Endothelial cell of umbilical vein (primary cell): Measurements from ENCODE around the gene YTHDC1. TPM values are rescaled to one million over a fixed set of nuclear protein-coding genes. Genes with fewer than 3 reads are reported as not detected.

ENCODE experiments used
- BruUV-seq: library from RNA; stranded (reverse); fragments of 400-500 nt; replicated peaks from 2 replicates; lab custom pipeline; 2021; lab: Mats Ljungman, UMichigan
- CTCF ChIA-PET: fragments of 300-600, 350-600 bp; sonication (Branson Sonifier 250); formaldehyde crosslinking; loops from one replicate; lab custom pipeline; 2021; ENCODE audit warnings: antibody characterized with exemption, inconsistent platforms; lab: Charles Lee
- POLR2A ChIA-PET: fragments of 300-600, 350-600 bp; sonication (Branson Sonifier 250); formaldehyde crosslinking; loops from one replicate; lab custom pipeline; 2021; ENCODE audit warnings: antibody characterized with exemption, inconsistent platforms; lab: Charles Lee
- DNase-seq: peaks from one replicate; pipeline ENCODE4 v3.0.0-alpha.2; 2011; ENCODE audit warnings: low read depth, low spot score
- FAIRE-seq: peaks from 2 replicates; lab custom pipeline; 2011; peaks lifted over from hg19 to GRCh38; lab: Jason Lieb, UNC
- H2AFZ ChIP-seq: 2 replicates; pipeline ENCODE4 v1.6.0; 2012; ENCODE audit warnings: low read depth, low read length, control low read depth, inconsistent platforms
- H3K27ac ChIP-seq: 2 replicates; pipeline ENCODE4 v1.5.1; 2011; ENCODE audit warnings: low read depth, mild to moderate bottlenecking, control low read depth, low read length, moderate library complexity; ENCODE audit not compliant: insufficient read depth
- H3K27me3 ChIP-seq, 2 experiments: 2 replicates each; pipeline versions ENCODE4 v1.6.0 to v1.6.1; 2011; ENCODE audit warnings: low read length in 2 of 2, mixed read lengths in 1 of 2; ENCODE audit not compliant: control insufficient read depth in 2 of 2, insufficient read depth in 2 of 2
- H3K36me3 ChIP-seq, 2 experiments: 2 replicates in 1 of 2; 3 replicates in 1 of 2; pipeline ENCODE4 v1.5.1; 2011; ENCODE audit warnings: low read length in 2 of 2, mild to moderate bottlenecking in 1 of 2, moderate library complexity in 1 of 2; ENCODE audit not compliant: control insufficient read depth in 2 of 2, insufficient read depth in 2 of 2; ENCODE audit errors: extremely low read depth in 1 of 2
- H3K4me1 ChIP-seq: 3 replicates; pipeline ENCODE4 v1.5.1; 2011; ENCODE audit warnings: mild to moderate bottlenecking, low read length; ENCODE audit not compliant: control insufficient read depth, insufficient read depth; ENCODE audit errors: extremely low read depth
- H3K4me2 ChIP-seq: 2 replicates; pipeline ENCODE4 v1.6.1; 2011; ENCODE audit warnings: low read length, control low read depth, mixed read lengths; ENCODE audit not compliant: insufficient read depth
- H3K4me3 ChIP-seq, 3 experiments: fragments of 200-600 bp in 1 of 3; sonication (generic), shearing (Covaris generic) in 1 of 3; replicated peaks in 1 of 3; 2 replicates each; pipeline ENCODE4 v1.5.1; 2011 to 2016; ENCODE audit warnings: control low read depth in 3 of 3, low read length in 3 of 3, mild to moderate bottlenecking in 2 of 3, inconsistent platforms in 1 of 3, low read depth in 1 of 3, moderate library complexity in 1 of 3; ENCODE audit not compliant: insufficient read depth in 1 of 3
- H3K79me2 ChIP-seq: 2 replicates; pipeline ENCODE4 v1.6.0; 2012; ENCODE audit warnings: low read length, inconsistent platforms; ENCODE audit not compliant: control insufficient read depth, insufficient read depth
- H3K9ac ChIP-seq: replicated peaks from 2 replicates; pipeline ENCODE3; 2011; ENCODE audit warnings: low read length, control low read depth; ENCODE audit not compliant: insufficient read depth; ENCODE audit errors: extremely low read depth
- H3K9me1 ChIP-seq: replicated peaks from 3 replicates; pipeline ENCODE4 v1.6.0; 2011; ENCODE audit warnings: mild to moderate bottlenecking, low read length; ENCODE audit not compliant: control insufficient read depth, insufficient read depth; ENCODE audit errors: extremely low read depth
- H3K9me3 ChIP-seq: replicated peaks from 2 replicates; pipeline ENCODE4 v1.5.1; 2012; ENCODE audit warnings: low read length, inconsistent platforms; ENCODE audit not compliant: control insufficient read depth, insufficient read depth
- H4K20me1 ChIP-seq: replicated peaks from 2 replicates; pipeline ENCODE3; 2011; ENCODE audit warnings: mild to moderate bottlenecking, low read length; ENCODE audit not compliant: control insufficient read depth, insufficient read depth; ENCODE audit errors: extremely low read depth
- CTCF ChIP-seq, 2 donors: IDR thresholded peaks; 1 replicate in 1 of 2; 2 replicates in 1 of 2; pipeline ENCODE4 v1.5.1; 2011; ENCODE audit warnings: low read length in 2 of 2, mild to moderate bottlenecking in 2 of 2, moderate library complexity in 2 of 2, control low read depth in 1 of 2, inconsistent platforms in 1 of 2, low read depth in 1 of 2; ENCODE audit not compliant: insufficient read depth in 1 of 2; ENCODE audit errors: extremely low read depth in 1 of 2
- EZH2 ChIP-seq: IDR thresholded peaks from 2 replicates; pipeline ENCODE4 v1.6.1; 2012; ENCODE audit warnings: borderline replicate concordance, low read depth, mild to moderate bottlenecking, moderate library complexity, low read length, inconsistent platforms; ENCODE audit not compliant: severe bottlenecking
- FOS ChIP-seq: IDR thresholded peaks from 2 replicates; pipeline ENCODE4 v1.6.1; 2011; ENCODE audit warnings: mild to moderate bottlenecking, low read length, moderate library complexity, borderline replicate concordance; ENCODE audit not compliant: insufficient read depth
- GATA2 ChIP-seq: IDR thresholded peaks from 2 replicates; pipeline ENCODE4 v1.7.0; 2011; ENCODE audit warnings: low read depth, mild to moderate bottlenecking, moderate library complexity, mixed read lengths, low read length; ENCODE audit not compliant: insufficient read length, insufficient read depth
- JUN ChIP-seq: IDR thresholded peaks from 2 replicates; pipeline ENCODE4 v1.6.1; 2011; ENCODE audit warnings: borderline replicate concordance, low read depth; ENCODE audit not compliant: insufficient read length, insufficient read depth
- MAX ChIP-seq: IDR thresholded peaks from 2 replicates; pipeline ENCODE4 v1.6.1; 2011; ENCODE audit not compliant: insufficient read depth, insufficient read length
- MYC ChIP-seq: IDR thresholded peaks from one replicate; pipeline ENCODE4 v1.6.1; 2011; ENCODE audit warnings: mild to moderate bottlenecking, low read depth, low read length
- POLR2A ChIP-seq: IDR thresholded peaks from 2 replicates; pipeline ENCODE4 v1.6.1; 2012; ENCODE audit warnings: low read depth, mild to moderate bottlenecking, control low read depth, low read length
- POLR2AphosphoS5 ChIP-seq: IDR thresholded peaks from 2 replicates; pipeline ENCODE4 v1.6.1; 2012; ENCODE audit warnings: low read depth, mild to moderate bottlenecking, control low read depth, low read length, moderate library complexity; ENCODE audit not compliant: insufficient read depth
- dilution Hi-C: fragments of 300-500 bp; cut with MboI; formaldehyde crosslinking; loops from one replicate; pipeline ENCODE4 v1.15.0; 2019; ENCODE audit warnings: low sequenced_read_pairs; ENCODE audit not compliant: extremely low pct_ligation_motif_present
- intact Hi-C: fragments of 100-400 bp; cut with micrococcal nuclease; formaldehyde crosslinking; loops from one replicate; pipeline ENCODE4 v1.10.0; 2022
- polyA plus RNA-seq, 4 experiments: library from polyadenylated mRNA; depleted of rRNA in 3 of 4; stranded (reverse) in 3 of 4; unstranded in 1 of 4; fragments of >200 nt; gene quantifications; 2 replicates each; pipeline versions ENCODE4 v1.2.1 to v1.2.3, GENCODE V29; 2011 to 2012; ENCODE audit warnings: missing spikeins in 1 of 4
- total RNA-seq: library from RNA; stranded (reverse); gene quantifications from 2 replicates; pipeline ENCODE4 v1.2.3, GENCODE V29; 2021

The YTHDC1 gene
- total and polyA plus RNA-seq, 2 donors (not counting 3 experiments of a cell fraction or from before 2014, with no cell fraction given) = 17.8 to 60.4 TPM

GRCh38 chr4:68368691-68369131 lies 18.8 kb upstream of the YTHDC1 start:
- FAIRE-seq (no peak), DNase-seq (no peak)
- dilution Hi-C loops = no loop called here
- Histone ChIP-seq H3K9me1 (no peaks in the 10 kb centered on the region), H3K27me3 (no peaks in the 10 kb centered on the region), H3K4me3 (no peak overlapping the region), H3K27ac (no peak overlapping the region), H3K9ac (no peak overlapping the region), H3K79me2 (no peaks in the 10 kb centered on the region), H3K4me1 (no peaks in the 10 kb centered on the region), H4K20me1 (no peaks in the 10 kb centered on the region), H3K4me2 (no peak overlapping the region), H3K9me3 (no peaks in the 10 kb centered on the region), H2AFZ (no peak overlapping the region), H3K36me3 (no peaks in the 10 kb centered on the region)
- ChIA-PET POLR2A (no interaction called here), CTCF (interaction anchor here (0.8 to 0.9 kb wide), 2 partner anchors 17 to 97 kb away, joined by 3 read pairs; no protein-coding TSS in a partner anchor)
- TF ChIP-seq POLR2AphosphoS5 = no peak
- TF ChIP-seq MAX = no peak
- TF ChIP-seq MYC = no peak
- TF ChIP-seq JUN = no peak
- TF ChIP-seq POLR2A = no peak
- TF ChIP-seq CTCF (IDR thresholded peaks at IDR 0.05; ENCODE audit: extremely low read depth in 1 of 2, insufficient read depth in 1 of 2, low read depth in 1 of 2, low read length in 2 of 2) = no peak
- TF ChIP-seq EZH2 = no peak
- TF ChIP-seq FOS = no peak
- TF ChIP-seq GATA2 = no peak
- intact Hi-C loops = no loop called here
- BruUV-seq = no TSS peak
